GM10266 (cell line): ENCODE results near the gene ZNF280B.
A peak's percentile ranks its signal among the peaks of the same experiment; 100 is the strongest.

Source experiments
- DNase-seq: peaks from one replicate; pipeline ENCODE4 v3.0.0; 2012; ENCODE audit errors: extremely low spot score
- CTCF ChIP-seq: IDR thresholded peaks from 2 replicates; pipeline ENCODE4 v1.5.1; 2012; ENCODE audit warnings: mild to moderate bottlenecking, low read depth; ENCODE audit not compliant: control insufficient read depth, insufficient read depth; ENCODE audit errors: missing control alignments

Gene ZNF280B

GRCh38 chr22:22461111-22461510 is 47.4 kb downstream of the ZNF280B start:
- DNase-seq, result no peak

GRCh38 chr22:22460635-22461034 is 47.9 kb downstream of the ZNF280B start:
- no peak for DNase-seq
- TF ChIP-seq CTCF, result peak; percentile 6

More at GRCh38 chr22:22461111-22461510, 47.4 kb downstream of the ZNF280B start:
- no peak for TF ChIP-seq CTCF

GRCh38 chr22:22460060-22460459 is 48.5 kb downstream of the ZNF280B start:
- no peak for DNase-seq
- TF ChIP-seq CTCF, result no peak

GRCh38 chr22:22458896-22459588 is 49.5 kb downstream of the ZNF280B start:
- no peak for DNase-seq
- no peak for TF ChIP-seq CTCF

GRCh38 chr22:22458387-22458786 is 50.2 kb downstream of the ZNF280B start:
- TF ChIP-seq CTCF, result no peak
- no peak for DNase-seq

GRCh38 chr22:22454997-22455396 is 53.5 kb downstream of the ZNF280B start:
- no peak for DNase-seq
- TF ChIP-seq CTCF, result no peak

GRCh38 chr22:22452996-22453686 is 55.4 kb downstream of the ZNF280B start:
- no peak for TF ChIP-seq CTCF
- no peak for DNase-seq
